HG03066 (cell line): ENCODE data around the gene GLP2R.

ENCODE experiments used
- ATAC-seq: cut with Tn5 transposase; IDR thresholded peaks from one replicate; pipeline ENCODE4 v1.9.1; 2021; ENCODE audit warnings: low read depth; ENCODE audit not compliant: unreplicated experiment

The GLP2R gene

DNA sequence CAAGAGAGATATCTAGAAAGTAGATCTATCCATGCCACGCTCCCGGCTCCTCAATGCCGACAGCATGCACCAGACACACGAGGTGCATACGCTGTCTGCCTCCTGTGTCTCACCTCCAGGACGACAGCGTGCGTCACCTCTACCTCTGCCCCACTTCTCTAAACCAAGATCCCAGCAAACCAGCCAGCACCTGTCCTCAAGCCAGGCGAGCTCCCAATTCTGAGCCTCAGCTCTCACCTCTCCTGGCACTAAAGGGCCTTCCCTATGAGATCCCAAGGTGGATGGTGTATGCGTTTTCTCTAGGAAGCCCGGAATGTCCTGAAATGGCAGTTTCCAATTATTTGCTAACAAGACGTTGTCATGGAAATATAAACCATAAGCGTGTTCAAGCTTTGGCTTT, 115.6 kb downstream of the GLP2R start:
- no peak for ATAC-seq
